ENCODE data around the gene IRF4.

Gene IRF4

GRCh38 chr6:381742-382461 lies 9.7 kb upstream of the IRF4 start:
- DNase-seq = no peak

GRCh38 chr6:382883-383810 lies 8.4 kb upstream of the IRF4 start:
- no peak for DNase-seq

- no peak for DNase-seq
Measured at GRCh38 chr6:383856-384255, 7.7 kb upstream of the IRF4 start.

- DNase-seq = no peak
Measured at GRCh38 chr6:384898-385297, 6.7 kb upstream of the IRF4 start.

GRCh38 chr6:385614-386013 lies 5.9 kb upstream of the IRF4 start:
- DNase-seq = no peak

- DNase-seq = no peak
Measured at GRCh38 chr6:386688-387266, 4.8 kb upstream of the IRF4 start.

GRCh38 chr6:387293-387741 lies 4.2 kb upstream of the IRF4 start:
- DNase-seq = no peak

GRCh38 chr6:388202-388903 lies 3.2 kb upstream of the IRF4 start:
- no peak for DNase-seq

- DNase-seq = no peak
Measured at GRCh38 chr6:389143-389542, 2.4 kb upstream of the IRF4 start.

GRCh38 chr6:389622-390021 lies 1.9 kb upstream of the IRF4 start:
- no peak for DNase-seq

- DNase-seq = no peak
Measured at GRCh38 chr6:390914-391558, 516 bp upstream of the IRF4 start.

GRCh38 chr6:392441-393390 lies 1.2 kb downstream of the IRF4 start:
- no peak for DNase-seq

- DNase-seq = no peak
Measured at GRCh38 chr6:393391-394221, 2.1 kb downstream of the IRF4 start.

GRCh38 chr6:394641-395289 lies 3.2 kb downstream of the IRF4 start:
- DNase-seq = no peak

- no peak for DNase-seq
Measured at GRCh38 chr6:395432-396125, 4.0 kb downstream of the IRF4 start.

GRCh38 chr6:396126-396520 lies 4.6 kb downstream of the IRF4 start:
- no peak for DNase-seq

- DNase-seq = no peak
Measured at GRCh38 chr6:397056-397455, 5.5 kb downstream of the IRF4 start.

- DNase-seq = no peak
Measured at GRCh38 chr6:397604-398003, 6.1 kb downstream of the IRF4 start.

GRCh38 chr6:398065-398464 lies 6.5 kb downstream of the IRF4 start:
- no peak for DNase-seq

Measured in activated gamma-delta T cell (primary cell).